HCT116 (cell line): ENCODE results near the gene AOC3.
"Not testable (repeated sequence)": the region's sequence is repeated elsewhere in the genome, so short reads cannot be mapped to it uniquely, and the experiment has no call there.

Experiments
- CEBPB ChIP-seq: IDR thresholded peaks from 2 replicates; pipeline ENCODE4 v1.6.1; 2012; ENCODE audit warnings: low read depth
- CTCF ChIP-seq, 3 experiments: fragments of 200-600 bp in 1 of 3; sonication (generic) in 1 of 3; IDR thresholded peaks in 2 of 3; conservative IDR thresholded peaks in 1 of 3; 2 replicates each; pipeline ENCODE4 v1.5.1; 2012 to 2017; ENCODE audit warnings: low read depth in 2 of 3, low read length in 2 of 3, antibody characterized with exemption in 1 of 3, borderline replicate concordance in 1 of 3, control low read depth in 1 of 3, mild to moderate bottlenecking in 1 of 3, mixed read lengths in 1 of 3, mixed run types in 1 of 3, moderate library complexity in 1 of 3; ENCODE audit not compliant: insufficient read depth in 1 of 3
- EGR1 ChIP-seq: IDR thresholded peaks from 2 replicates; pipeline ENCODE4 v1.6.1; 2012; ENCODE audit warnings: low read depth
- EZH2 ChIP-seq: fragments of 200-600 bp; sonication (generic); IDR thresholded peaks from 2 replicates; pipeline ENCODE4 v1.6.1; 2017; ENCODE audit warnings: antibody characterized with exemption, mixed run types
- EZH2phosphoT487 ChIP-seq: fragments of 200-600 bp; IDR thresholded peaks from 2 replicates; pipeline ENCODE4 v1.6.1; 2018; ENCODE audit warnings: antibody characterized with exemption, borderline replicate concordance
- FOSL1 ChIP-seq: IDR thresholded peaks from 2 replicates; pipeline ENCODE4 v1.6.1; 2012; ENCODE audit warnings: low read depth
- MAX ChIP-seq: IDR thresholded peaks from 2 replicates; pipeline ENCODE4 v1.6.1; 2012
- POLR2A ChIP-seq: IDR thresholded peaks from 2 replicates; pipeline ENCODE4 v1.7.0; 2011; ENCODE audit warnings: borderline replicate concordance; ENCODE audit not compliant: insufficient read depth, insufficient read length; ENCODE audit errors: extremely low read depth
- POLR2AphosphoS5 ChIP-seq: IDR thresholded peaks from 2 replicates; pipeline ENCODE4 v1.6.1; 2011; ENCODE audit warnings: mild to moderate bottlenecking, low read depth, low read length, moderate library complexity
- REST ChIP-seq: IDR thresholded peaks from 2 replicates; pipeline ENCODE4 v1.6.1; 2012; ENCODE audit warnings: low read depth
- SP1 ChIP-seq: IDR thresholded peaks from 2 replicates; pipeline ENCODE4 v1.6.1; 2012; ENCODE audit warnings: low read depth
- YY1 ChIP-seq: IDR thresholded peaks from 2 replicates; pipeline ENCODE4 v1.6.1; 2011; ENCODE audit warnings: low read length, low read depth, moderate library complexity, mild to moderate bottlenecking; ENCODE audit not compliant: insufficient replicate concordance; ENCODE audit errors: extremely low read depth
- ZFX ChIP-seq: fragments of 450-650 bp; IDR thresholded peaks from 2 replicates; pipeline ENCODE4 v1.6.1; 2017
- ZNF274 ChIP-seq: fragments of 200-500 bp; sonication (Bioruptor generic); IDR thresholded peaks from 2 replicates; pipeline ENCODE4 v1.6.1; 2014; ENCODE audit warnings: mild to moderate bottlenecking, low read depth, low read length, inconsistent platforms

- not testable (repeated sequence) for TF ChIP-seq CTCF (IDR thresholded peaks at IDR 0.05 in 2 of 3, conservative IDR thresholded peaks at IDR 0.05 in 1 of 3; ENCODE audit: borderline replicate concordance in 1 of 3, insufficient read depth in 1 of 3, low read depth in 2 of 3, low read length in 2 of 3); YY1; FOSL1; ZNF274; EZH2; EZH2phosphoT487; REST; MAX; ZFX; SP1; POLR2AphosphoS5; POLR2A; CEBPB; EGR1
Observed at GRCh38 chr17:42881706-42882105, 30.7 kb downstream of the AOC3 start.
